HFF-Myc (cell line): ENCODE results near the gene TTC33.

ENCODE experiments used
- DNase-seq: peaks from one replicate; pipeline ENCODE4 v3.0.0-alpha.2; 2011; ENCODE audit warnings: low read depth; ENCODE audit errors: extremely low read depth
- H3K4me3 ChIP-seq: replicated peaks from 2 replicates; pipeline ENCODE4 v1.5.1; 2011; ENCODE audit warnings: low read depth, mild to moderate bottlenecking, control low read depth, low read length
- CTCF ChIP-seq: IDR thresholded peaks from 2 replicates; pipeline ENCODE4 v1.5.1; 2012; ENCODE audit warnings: mild to moderate bottlenecking, low read depth, low read length, control low read depth; ENCODE audit errors: missing control alignments

Gene TTC33

DNA sequence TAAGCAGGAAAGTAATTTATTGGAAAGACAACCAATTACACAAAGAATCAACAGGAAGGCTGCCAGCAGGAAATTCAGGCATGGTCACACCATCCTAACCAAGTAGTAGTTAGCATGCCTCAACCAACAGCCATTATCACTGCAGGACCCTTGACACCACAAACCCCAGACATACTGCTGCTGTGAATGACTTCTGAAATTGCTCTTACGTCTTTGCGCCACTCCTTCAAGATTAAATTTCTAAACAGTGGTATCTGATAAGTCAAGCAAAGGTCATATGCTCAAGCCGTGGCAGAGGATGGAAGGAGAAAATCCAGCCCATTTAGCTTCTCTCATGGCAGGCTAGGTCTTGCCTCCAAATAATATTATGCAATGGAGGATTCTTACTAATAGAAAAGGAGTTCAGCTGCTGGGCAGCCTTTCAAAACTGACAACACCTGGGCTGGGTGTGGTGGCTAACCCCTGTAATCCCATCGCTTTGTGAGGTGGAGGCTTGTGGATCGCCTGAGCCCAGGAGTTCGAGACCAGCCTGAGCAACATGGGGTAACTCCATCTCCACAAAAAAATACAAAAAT is 81.0 kb downstream of the TTC33 start:
- DNase-seq: no peak
- TF ChIP-seq CTCF: no peak

DNA sequence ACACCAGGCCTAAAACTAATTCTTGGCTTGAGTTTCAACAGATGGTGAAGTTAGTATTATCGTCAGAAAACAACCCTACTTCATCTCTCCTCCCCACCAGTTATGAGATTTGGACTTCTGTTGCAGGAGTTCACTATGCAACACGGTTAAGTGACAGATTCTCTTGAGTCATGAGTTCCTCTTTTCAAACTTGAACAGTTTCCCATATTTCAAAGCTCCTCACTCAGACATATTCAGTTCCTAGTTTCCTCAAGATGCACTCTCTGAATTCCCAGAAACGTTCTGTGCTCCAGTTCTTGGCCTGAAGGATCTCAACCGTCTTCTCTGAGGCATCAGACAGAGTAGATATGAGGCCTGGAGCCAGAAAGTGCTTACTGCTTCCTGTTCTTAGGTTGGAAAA is 83.3 kb downstream of the TTC33 start:
- no peak for DNase-seq
- no peak for TF ChIP-seq CTCF
- no peak overlapping the region for H3K4me3 ChIP-seq

More for the DNA sequence above, 81.0 kb downstream of the TTC33 start:
- H3K4me3 ChIP-seq: no peak overlapping the region

- DNase-seq: no peak
- TF ChIP-seq CTCF: no peak
- H3K4me3 ChIP-seq: no peak overlapping the region
Measured at GRCh38 chr5:40669606-40670390, 86.0 kb downstream of the TTC33 start.

- no peak for DNase-seq
- TF ChIP-seq CTCF: no peak
- no peak overlapping the region for H3K4me3 ChIP-seq
Measured at GRCh38 chr5:40667161-40667663, 88.5 kb downstream of the TTC33 start.

- H3K4me3 ChIP-seq: no peak overlapping the region
- TF ChIP-seq CTCF: no peak
- no peak for DNase-seq
Measured at GRCh38 chr5:40666657-40667056, 89.1 kb downstream of the TTC33 start.

DNA sequence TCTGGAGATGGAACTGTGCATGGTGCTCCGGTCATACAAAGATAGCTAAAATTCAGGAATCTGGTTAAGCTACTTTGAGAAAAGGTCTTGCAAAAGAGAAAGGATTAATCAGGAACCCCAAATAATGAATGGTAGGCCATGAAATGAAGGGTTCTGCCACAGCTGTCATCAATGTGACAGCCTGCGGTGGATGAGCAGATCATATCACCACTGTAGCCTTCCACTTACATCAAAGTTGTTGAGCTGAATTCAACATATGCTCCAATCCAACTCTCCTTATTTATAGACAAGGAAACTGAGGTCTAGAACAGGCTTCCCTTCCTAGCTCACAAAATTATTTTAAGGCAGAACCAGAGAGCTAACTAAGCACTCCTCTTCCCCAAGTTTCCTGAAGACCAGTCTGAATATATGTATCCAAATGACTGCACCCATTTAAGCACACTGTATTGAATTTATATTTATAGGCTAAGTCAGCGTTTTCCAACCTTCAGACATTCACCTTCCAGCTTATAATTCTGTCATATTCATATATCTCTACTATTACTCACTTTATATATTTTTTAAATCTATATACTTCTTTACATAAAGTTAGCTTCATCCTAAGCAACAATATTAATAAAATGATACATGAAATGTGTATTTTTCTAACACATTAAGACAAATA is 90.0 kb downstream of the TTC33 start:
- no peak overlapping the region for H3K4me3 ChIP-seq
- TF ChIP-seq CTCF: no peak
- DNase-seq: no peak
